ENCODE measurements around the gene TOMM34.

TOMM34 gene

GRCh38 chr20:44911264-44911921 is 48.8 kb downstream of the TOMM34 start:
- peak overlapping the region; percentile 41; the same call in 1 of the 2 replicates for H3K9ac ChIP-seq (ENCODE audit: low read length)
- H3K27ac ChIP-seq (ENCODE audit: low read depth, low read length, poor library complexity, severe bottlenecking): no peak overlapping the region

GRCh38 chr20:44910690-44911262 is 49.4 kb downstream of the TOMM34 start:
- H3K9me3 ChIP-seq (ENCODE audit: low read length): no peaks in the 10 kb centered on the region
- H3K9me2 ChIP-seq (ENCODE audit: low read depth, low read length): no peaks in the 10 kb centered on the region
- H3K27ac ChIP-seq (ENCODE audit: low read depth, low read length, poor library complexity, severe bottlenecking): peak overlapping the region; percentile 24
- H2AFZ ChIP-seq (ENCODE audit: low read length): no peak overlapping the region
- H3K4me2 ChIP-seq (ENCODE audit: low read length): peak overlapping the region; percentile 97
- no peaks in the 10 kb centered on the region for H3K79me2 ChIP-seq (ENCODE audit: insufficient read depth, low read length)
- H3K9ac ChIP-seq (ENCODE audit: low read length): peak overlapping the region; percentile 77
- H4K20me1 ChIP-seq (ENCODE audit: insufficient read depth, low read length): no peaks in the 10 kb centered on the region
- H3K27me3 ChIP-seq (ENCODE audit: insufficient read depth, low read length): no peaks in the 10 kb centered on the region
- H3F3A ChIP-seq (ENCODE audit: insufficient read depth, low read length): 0 out of 2 replicates have a peak, but pooled peaks cover 4% of the 10 kb centered on the region
- TF ChIP-seq EZH2 (IDR thresholded peaks at IDR 0.05; ENCODE audit: borderline replicate concordance, low read length) (no peak), CTCF (IDR thresholded peaks at IDR 0.05; ENCODE audit: low read length) (no peak)
- peaks cover 19% of the 10 kb centered on the region for H3K4me1 ChIP-seq (ENCODE audit: insufficient read depth, low read length, severe bottlenecking)
- peaks cover 59% of the 10 kb centered on the region for H3K36me3 ChIP-seq (ENCODE audit: insufficient read depth, low read length)
- H3K4me3 ChIP-seq (ENCODE audit: low read depth, low read length, poor library complexity, severe bottlenecking): peak overlapping the region; percentile 81

More at GRCh38 chr20:44911264-44911921, 48.8 kb downstream of the TOMM34 start:
- no peaks in the 10 kb centered on the region for H3K27me3 ChIP-seq (ENCODE audit: insufficient read depth, low read length)
- peaks cover 19% of the 10 kb centered on the region for H3K4me1 ChIP-seq (ENCODE audit: insufficient read depth, low read length, severe bottlenecking)
- peak overlapping the region; percentile 81 for H3K4me3 ChIP-seq (ENCODE audit: low read depth, low read length, poor library complexity, severe bottlenecking)
- H3K9me3 ChIP-seq (ENCODE audit: low read length): no peaks in the 10 kb centered on the region
- 0 out of 2 replicates have a peak, but pooled peaks cover 4% of the 10 kb centered on the region for H3F3A ChIP-seq (ENCODE audit: insufficient read depth, low read length)
- H3K36me3 ChIP-seq (ENCODE audit: insufficient read depth, low read length): peaks cover 55% of the 10 kb centered on the region
- H4K20me1 ChIP-seq (ENCODE audit: insufficient read depth, low read length): no peaks in the 10 kb centered on the region
- H3K79me2 ChIP-seq (ENCODE audit: insufficient read depth, low read length): no peaks in the 10 kb centered on the region
- peak; percentile 82 for TF ChIP-seq CTCF (IDR thresholded peaks at IDR 0.05; ENCODE audit: low read length)
- TF ChIP-seq EZH2 (IDR thresholded peaks at IDR 0.05; ENCODE audit: borderline replicate concordance, low read length): no peak
- peak overlapping the region; percentile 97 for H3K4me2 ChIP-seq (ENCODE audit: low read length)
- H2AFZ ChIP-seq (ENCODE audit: low read length): no peak overlapping the region
- no peaks in the 10 kb centered on the region for H3K9me2 ChIP-seq (ENCODE audit: low read depth, low read length)

- H4K20me1 ChIP-seq (ENCODE audit: insufficient read depth, low read length): no peaks in the 10 kb centered on the region
- no peaks in the 10 kb centered on the region for H3K27me3 ChIP-seq (ENCODE audit: insufficient read depth, low read length)
- peak within 1 kb of the TSS; percentile 81 for H3K4me3 ChIP-seq (ENCODE audit: low read depth, low read length, poor library complexity, severe bottlenecking)
- no peaks in the 10 kb centered on the region for H3K9me3 ChIP-seq (ENCODE audit: low read length)
- H3K9me2 ChIP-seq (ENCODE audit: low read depth, low read length): no peaks in the 10 kb centered on the region
- TF ChIP-seq EZH2 (IDR thresholded peaks at IDR 0.05; ENCODE audit: borderline replicate concordance, low read length): no peak
- TF ChIP-seq CTCF (IDR thresholded peaks at IDR 0.05; ENCODE audit: low read length): no peak
- no peaks in the 10 kb centered on the region for H3K79me2 ChIP-seq (ENCODE audit: insufficient read depth, low read length)
- peaks cover 63% of the 10 kb centered on the region for H3K36me3 ChIP-seq (ENCODE audit: insufficient read depth, low read length)
- H3K27ac ChIP-seq (ENCODE audit: low read depth, low read length, poor library complexity, severe bottlenecking): peak within 1 kb of the TSS; percentile 51
- H3K4me1 ChIP-seq (ENCODE audit: insufficient read depth, low read length, severe bottlenecking): peaks cover 19% of the 10 kb centered on the region
- H3K4me2 ChIP-seq (ENCODE audit: low read length): peak within 1 kb of the TSS; percentile 97
- H3K9ac ChIP-seq (ENCODE audit: low read length): peak within 1 kb of the TSS; percentile 77
- no peak within 1 kb of the TSS for H2AFZ ChIP-seq (ENCODE audit: low read length)
- H3F3A ChIP-seq (ENCODE audit: insufficient read depth, low read length): 0 out of 2 replicates have a peak, but pooled peaks cover 4% of the 10 kb centered on the region
Measured at GRCh38 chr20:44909872-44910689, 50.1 kb downstream of the TOMM34 start, which contains the start of gene PABPC1L. PABPC1L (plus strand) TSS chr20:44910060; CDS start chr20:44910144, 84 bp downstream.
